ENCODE data around the gene RPS6KA1.

GRCh38 chr1:26582053-26582835 lies 52.7 kb downstream of the RPS6KA1 start:
- TF ChIP-seq CTCF (IDR thresholded peaks at IDR 0.05) (no peak), POLR2A (IDR thresholded peaks at IDR 0.05) (no peak)

Measured in right lobe of liver (tissue), 4 donors.